HepG2 (cell line): ENCODE measurements around the gene COQ9. TPM values are rescaled to one million over a fixed set of nuclear protein-coding genes. Genes with fewer than 3 reads are reported as not detected.

ENCODE experiments used
- AGO2 ChIP-seq: fragments of 200-400 bp; formaldehyde crosslinking; optimal IDR thresholded peaks from 2 replicates; pipeline ENCODE3; 2017; ENCODE audit warnings: mild to moderate bottlenecking, low read depth, low read length, moderate library complexity
- ARNTL ChIP-seq: sonication (generic); formaldehyde crosslinking; IDR thresholded peaks from 2 replicates; pipeline ENCODE4 v1.4.0; 2020; ENCODE audit warnings: mild to moderate bottlenecking, missing genetic modification reagents
- DR1 ChIP-seq: sonication (generic); formaldehyde crosslinking; IDR thresholded peaks from 2 replicates; pipeline ENCODE4 v1.8.0; 2021; ENCODE audit warnings: mild to moderate bottlenecking, missing genetic modification reagents, inconsistent platforms
- FOSL2 ChIP-seq: sonication (generic); formaldehyde crosslinking; IDR thresholded peaks from 2 replicates; pipeline ENCODE4 v1.4.0; 2020; ENCODE audit warnings: missing genetic modification reagents
- GATAD1 ChIP-seq: IDR thresholded peaks from 2 replicates; pipeline ENCODE4 v1.6.1; 2016; ENCODE audit warnings: missing genetic modification reagents, missing compliant biosample characterization
- JARID2 ChIP-seq: sonication (generic); formaldehyde crosslinking; IDR thresholded peaks from 2 replicates; pipeline ENCODE4 v1.8.1; 2023; ENCODE audit warnings: missing genetic modification reagents, inconsistent platforms; ENCODE audit not compliant: insufficient replicate concordance
- KLF11 ChIP-seq: IDR thresholded peaks from 2 replicates; pipeline ENCODE4 v1.6.1; 2016; ENCODE audit warnings: missing compliant biosample characterization
- KLF9 ChIP-seq: IDR thresholded peaks from 2 replicates; pipeline ENCODE4 v1.6.1; 2016; ENCODE audit warnings: low read depth
- MTF2 ChIP-seq: sonication (generic); formaldehyde crosslinking; IDR thresholded peaks from 2 replicates; pipeline ENCODE4 v1.5.0; 2020; ENCODE audit warnings: missing genetic modification reagents, borderline replicate concordance
- MZF1 ChIP-seq: sonication (generic); formaldehyde crosslinking; IDR thresholded peaks from 2 replicates; pipeline ENCODE4 v1.8.1; 2023; ENCODE audit warnings: mild to moderate bottlenecking, missing genetic modification reagents, borderline replicate concordance
- NFE2 ChIP-seq: sonication (generic); formaldehyde crosslinking; IDR thresholded peaks from 2 replicates; pipeline ENCODE4 v1.4.0; 2020; ENCODE audit warnings: missing genetic modification reagents
- NFIC ChIP-seq: IDR thresholded peaks from 2 replicates; pipeline ENCODE4 v1.6.1; 2012; ENCODE audit warnings: mild to moderate bottlenecking, low read length, inconsistent platforms
- NFKBIZ ChIP-seq: IDR thresholded peaks from 2 replicates; pipeline ENCODE4 v1.6.1; 2018; ENCODE audit warnings: missing genetic modification reagents, missing compliant biosample characterization
- RBFOX2 ChIP-seq: fragments of 200-400 bp; formaldehyde crosslinking; IDR thresholded peaks from 2 replicates; pipeline ENCODE4 v1.6.1; 2017; ENCODE audit warnings: low read depth, mild to moderate bottlenecking, low read length
- SAP130 ChIP-seq: IDR thresholded peaks from 2 replicates; pipeline ENCODE4 v1.6.1; 2016; ENCODE audit warnings: low read depth
- SKI ChIP-seq: fragments of 450-650 bp; IDR thresholded peaks from one replicate; pipeline ENCODE4 v1.6.1; 2018; ENCODE audit warnings: mild to moderate bottlenecking; ENCODE audit not compliant: partially characterized antibody
- TCF12 ChIP-seq, 2 experiments: fragments of 450-650 bp in 1 of 2; sonication (generic) in 1 of 2; formaldehyde crosslinking in 1 of 2; IDR thresholded peaks; 2 replicates each; pipeline versions ENCODE4 v1.6.1 to v1.8.0; 2017 to 2022; ENCODE audit warnings: antibody characterized with exemption in 1 of 2, mild to moderate bottlenecking in 1 of 2, missing genetic modification reagents in 1 of 2, moderate library complexity in 1 of 2
- ZBTB1 ChIP-seq: sonication (generic); formaldehyde crosslinking; IDR thresholded peaks from 2 replicates; pipeline ENCODE4 v1.4.0; 2020; ENCODE audit warnings: missing genetic modification reagents, borderline replicate concordance
- ZKSCAN1 ChIP-seq: fragments of 150-350 bp; IDR thresholded peaks from 2 replicates; pipeline ENCODE4 v1.6.1; 2014; ENCODE audit warnings: low read length
- ZNF350 ChIP-seq: sonication (generic); formaldehyde crosslinking; IDR thresholded peaks from 2 replicates; pipeline ENCODE4 v1.4.0; 2020; ENCODE audit warnings: mild to moderate bottlenecking, low read depth, missing genetic modification reagents, borderline replicate concordance
- ZNF737 ChIP-seq: sonication (generic); formaldehyde crosslinking; IDR thresholded peaks from 2 replicates; pipeline ENCODE4 v1.5.0; 2020; ENCODE audit warnings: missing genetic modification reagents, mild to moderate bottlenecking, borderline replicate concordance
- ZSCAN31 ChIP-seq: sonication (generic); formaldehyde crosslinking; IDR thresholded peaks from 2 replicates; pipeline ENCODE4 v1.5.0; 2020; ENCODE audit warnings: low read depth, mild to moderate bottlenecking, missing genetic modification reagents
- polyA plus RNA-seq, 8 experiments: library from polyadenylated mRNA; depleted of rRNA in 3 of 8; stranded (reverse) in 7 of 8; unstranded in 1 of 8; fragments of >200 nt; fragmentation: Illumina TruSeq in 4 of 8; extraction: Trizol in 4 of 8; gene quantifications; 2 replicates each; pipeline versions ENCODE4 v1.2.1 to v1.2.3, GENCODE V29; 2011 to 2016; ENCODE audit warnings: low read depth in 4 of 8, missing spikeins in 1 of 8, mixed read lengths in 1 of 8; ENCODE audit not compliant: insufficient read depth in 1 of 8
- total RNA-seq, 5 experiments: library from RNA; depleted of rRNA; stranded (reverse); fragments of >200 nt; fragmentation: Illumina TruSeq; extraction: Trizol; gene quantifications; 2 replicates each; pipeline ENCODE4 v1.2.3, GENCODE V29; 2016; ENCODE audit warnings: low read depth in 1 of 5
- TF ChIP-seq, protein P1 (sequence below): sonication (generic); formaldehyde crosslinking; IDR thresholded peaks from 2 replicates; pipeline ENCODE4 v1.5.1; 2020; ENCODE audit warnings: mild to moderate bottlenecking, moderate library complexity, missing genetic modification reagents
- TF ChIP-seq, protein P2 (sequence below): IDR thresholded peaks from 2 replicates; pipeline ENCODE4 v1.6.1; 2012; ENCODE audit warnings: inconsistent platforms
- TF ChIP-seq, protein P3 (sequence below): sonication (generic); IDR thresholded peaks from 2 replicates; pipeline ENCODE4 v1.6.1; 2016; ENCODE audit warnings: low read depth, borderline replicate concordance
- TF ChIP-seq, protein P4 (sequence below): sonication (generic); formaldehyde crosslinking; IDR thresholded peaks from 2 replicates; pipeline ENCODE4 v1.4.0; 2020; ENCODE audit warnings: missing genetic modification reagents

Gene COQ9
- total and polyA plus RNA-seq, 2 of the 13 experiments (the other 11 are each of a cell fraction or from before 2014, with no cell fraction given) = 57.5 to 108 TPM

DNA sequence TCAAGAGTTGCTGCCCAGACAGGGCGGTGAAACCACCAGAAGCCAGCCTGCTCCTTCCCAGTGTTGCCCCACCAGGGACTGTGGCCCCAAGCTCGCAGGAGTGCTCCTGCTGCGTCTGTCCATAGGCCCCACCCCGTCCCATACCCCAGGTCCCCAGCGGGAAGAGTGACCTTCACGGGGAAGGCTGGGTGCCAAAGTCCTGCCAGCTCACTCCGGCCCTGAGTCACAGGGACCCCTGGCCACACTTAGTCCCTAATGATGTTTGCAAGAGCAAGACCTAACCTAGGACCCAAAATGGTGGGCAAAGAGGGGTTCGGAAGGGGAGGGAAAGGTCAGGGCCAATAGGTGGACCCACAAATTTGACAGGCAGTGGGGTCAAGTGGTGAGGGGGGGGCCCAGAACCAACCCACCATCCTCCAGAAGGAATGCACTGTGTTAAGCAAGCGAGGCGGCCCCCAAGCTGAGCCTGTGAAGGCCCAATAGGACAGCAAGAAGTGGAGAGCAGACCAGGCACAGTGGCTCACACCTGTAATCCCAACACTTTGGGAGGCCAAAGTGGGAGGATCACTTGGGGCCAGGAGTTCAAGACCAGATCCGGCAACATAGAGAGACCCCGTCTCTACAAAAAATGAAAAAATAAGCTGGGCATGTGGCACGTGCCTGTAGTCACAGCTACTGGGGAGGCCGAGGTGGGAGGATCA, 35.7 kb downstream of the COQ9 start (continued):
- TF ChIP-seq TCF12 (IDR thresholded peaks at IDR 0.05) (no peak), TCF12 (CRISPR knock-in tag; IDR thresholded peaks at IDR 0.05) (no peak), KLF11 (no peak), FOSL2 (CRISPR knock-in tag) (peak; percentile 95), ZBTB1 (CRISPR knock-in tag) (no peak), GATAD1 (peak; percentile 60; the same call in 1 of the 2 replicates), SAP130 (CRISPR knock-in tag) (peak; percentile 85), KLF9 (CRISPR knock-in tag) (no peak), ZSCAN31 (CRISPR knock-in tag) (no peak; the same call in 1 of the 2 replicates), ARNTL (CRISPR knock-in tag) (peak; percentile 89), JARID2 (CRISPR knock-in tag) (no peak), NFIC (no peak), MZF1 (no peak), NFKBIZ (CRISPR knock-in tag) (peak; percentile 18; the same call in 1 of the 2 replicates), MTF2 (no peak; the same call in 1 of the 2 replicates), ZNF350 (CRISPR knock-in tag) (peak; percentile 75), ZKSCAN1 (no peak), ZNF737 (no peak), SKI (peak; percentile 67), NFE2 (no peak), RBFOX2 (no peak), AGO2 (no peak), DR1 (CRISPR knock-in tag) (no peak)
- TF ChIP-seq, protein P1, sequence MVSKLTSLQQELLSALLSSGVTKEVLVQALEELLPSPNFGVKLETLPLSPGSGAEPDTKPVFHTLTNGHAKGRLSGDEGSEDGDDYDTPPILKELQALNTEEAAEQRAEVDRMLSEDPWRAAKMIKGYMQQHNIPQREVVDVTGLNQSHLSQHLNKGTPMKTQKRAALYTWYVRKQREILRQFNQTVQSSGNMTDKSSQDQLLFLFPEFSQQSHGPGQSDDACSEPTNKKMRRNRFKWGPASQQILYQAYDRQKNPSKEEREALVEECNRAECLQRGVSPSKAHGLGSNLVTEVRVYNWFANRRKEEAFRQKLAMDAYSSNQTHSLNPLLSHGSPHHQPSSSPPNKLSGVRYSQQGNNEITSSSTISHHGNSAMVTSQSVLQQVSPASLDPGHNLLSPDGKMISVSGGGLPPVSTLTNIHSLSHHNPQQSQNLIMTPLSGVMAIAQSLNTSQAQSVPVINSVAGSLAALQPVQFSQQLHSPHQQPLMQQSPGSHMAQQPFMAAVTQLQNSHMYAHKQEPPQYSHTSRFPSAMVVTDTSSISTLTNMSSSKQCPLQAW (CRISPR knock-in tag) = peak; percentile 95
- TF ChIP-seq, protein P2, sequence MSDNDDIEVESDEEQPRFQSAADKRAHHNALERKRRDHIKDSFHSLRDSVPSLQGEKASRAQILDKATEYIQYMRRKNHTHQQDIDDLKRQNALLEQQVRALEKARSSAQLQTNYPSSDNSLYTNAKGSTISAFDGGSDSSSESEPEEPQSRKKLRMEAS = peak; percentile 64
- TF ChIP-seq, protein P3, sequence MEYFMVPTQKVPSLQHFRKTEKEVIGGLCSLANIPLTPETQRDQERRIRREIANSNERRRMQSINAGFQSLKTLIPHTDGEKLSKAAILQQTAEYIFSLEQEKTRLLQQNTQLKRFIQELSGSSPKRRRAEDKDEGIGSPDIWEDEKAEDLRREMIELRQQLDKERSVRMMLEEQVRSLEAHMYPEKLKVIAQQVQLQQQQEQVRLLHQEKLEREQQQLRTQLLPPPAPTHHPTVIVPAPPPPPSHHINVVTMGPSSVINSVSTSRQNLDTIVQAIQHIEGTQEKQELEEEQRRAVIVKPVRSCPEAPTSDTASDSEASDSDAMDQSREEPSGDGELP = peak; percentile 61; the same call in 1 of the 2 replicates
- TF ChIP-seq, protein P4, sequence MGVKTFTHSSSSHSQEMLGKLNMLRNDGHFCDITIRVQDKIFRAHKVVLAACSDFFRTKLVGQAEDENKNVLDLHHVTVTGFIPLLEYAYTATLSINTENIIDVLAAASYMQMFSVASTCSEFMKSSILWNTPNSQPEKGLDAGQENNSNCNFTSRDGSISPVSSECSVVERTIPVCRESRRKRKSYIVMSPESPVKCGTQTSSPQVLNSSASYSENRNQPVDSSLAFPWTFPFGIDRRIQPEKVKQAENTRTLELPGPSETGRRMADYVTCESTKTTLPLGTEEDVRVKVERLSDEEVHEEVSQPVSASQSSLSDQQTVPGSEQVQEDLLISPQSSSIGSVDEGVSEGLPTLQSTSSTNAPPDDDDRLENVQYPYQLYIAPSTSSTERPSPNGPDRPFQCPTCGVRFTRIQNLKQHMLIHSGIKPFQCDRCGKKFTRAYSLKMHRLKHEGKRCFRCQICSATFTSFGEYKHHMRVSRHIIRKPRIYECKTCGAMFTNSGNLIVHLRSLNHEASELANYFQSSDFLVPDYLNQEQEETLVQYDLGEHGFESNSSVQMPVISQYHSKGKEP (CRISPR knock-in tag) = no peak
